WTC11 (cell line): Measurements from ENCODE around the gene FNDC3A. TPM values are rescaled to one million over a fixed set of nuclear protein-coding genes. Genes with fewer than 3 reads are reported as not detected.

Experiments used
- CREB1 ChIP-seq: sonication (generic); formaldehyde crosslinking; IDR thresholded peaks from 2 replicates; pipeline ENCODE4 v1.8.0; 2023; ENCODE audit warnings: mild to moderate bottlenecking, missing genetic modification reagents
- EMX1 ChIP-seq: fragments of 250-450 bp; sonication (Bioruptor Pico); IDR thresholded peaks from 2 replicates; pipeline ENCODE4 v1.8.0; 2021; ENCODE audit warnings: mild to moderate bottlenecking
- ETV6 ChIP-seq: sonication (generic); formaldehyde crosslinking; IDR thresholded peaks from 2 replicates; pipeline ENCODE4 v1.8.1; 2022; ENCODE audit warnings: mild to moderate bottlenecking, missing genetic modification reagents
- FOXK1 ChIP-seq: sonication (generic); formaldehyde crosslinking; IDR thresholded peaks from 2 replicates; pipeline ENCODE4 v1.8.0; 2022; ENCODE audit warnings: mild to moderate bottlenecking, moderate library complexity, missing genetic modification reagents
- GRHL2 ChIP-seq: fragments of 250-450 bp; sonication (Bioruptor Pico); IDR thresholded peaks from 2 replicates; pipeline ENCODE4 v1.8.0; 2022; ENCODE audit warnings: mild to moderate bottlenecking, moderate library complexity; ENCODE audit not compliant: insufficient replicate concordance, severe bottlenecking
- JAZF1 ChIP-seq: fragments of 250-450 bp; sonication (Bioruptor Pico); IDR thresholded peaks from 2 replicates; pipeline ENCODE4 v1.9.0; 2021; ENCODE audit warnings: moderate library complexity, mild to moderate bottlenecking, inconsistent platforms
- JUN ChIP-seq: sonication (generic); formaldehyde crosslinking; IDR thresholded peaks from 2 replicates; pipeline ENCODE4 v1.8.0; 2023; ENCODE audit warnings: mild to moderate bottlenecking, missing genetic modification reagents
- KAT7 ChIP-seq: sonication (generic); formaldehyde crosslinking; IDR thresholded peaks from 2 replicates; pipeline ENCODE4 v1.8.1; 2023; ENCODE audit warnings: missing genetic modification reagents, mild to moderate bottlenecking, borderline replicate concordance
- MYBL2 ChIP-seq: sonication (generic); formaldehyde crosslinking; IDR thresholded peaks from 2 replicates; pipeline ENCODE4 v1.8.1; 2023; ENCODE audit warnings: mild to moderate bottlenecking, moderate library complexity, missing genetic modification reagents
- NFATC4 ChIP-seq: fragments of 250-450 bp; sonication (Bioruptor Pico); IDR thresholded peaks from 2 replicates; pipeline ENCODE4 v1.9.0; 2021; ENCODE audit warnings: mild to moderate bottlenecking
- NFE2L1 ChIP-seq: sonication (generic); formaldehyde crosslinking; IDR thresholded peaks from 2 replicates; pipeline ENCODE4 v1.8.1; 2023; ENCODE audit warnings: missing genetic modification reagents
- NFYB ChIP-seq: sonication (generic); formaldehyde crosslinking; conservative IDR thresholded peaks from 2 replicates; pipeline ENCODE4 v1.8.0; 2022; ENCODE audit warnings: low read depth, missing genetic modification reagents
- OVOL2 ChIP-seq: fragments of 250-450 bp; sonication (Bioruptor Pico); IDR thresholded peaks from 2 replicates; pipeline ENCODE4 v1.9.0; 2021; ENCODE audit warnings: mild to moderate bottlenecking, borderline replicate concordance
- SOX15 ChIP-seq: fragments of 250-450 bp; sonication (Bioruptor Pico); IDR thresholded peaks from 2 replicates; pipeline ENCODE4 v1.9.0; 2021; ENCODE audit warnings: mild to moderate bottlenecking
- SP1 ChIP-seq: sonication (generic); formaldehyde crosslinking; conservative IDR thresholded peaks from 2 replicates; pipeline ENCODE4 v1.8.1; 2022; ENCODE audit warnings: missing genetic modification reagents
- TEAD4 ChIP-seq: sonication (generic); formaldehyde crosslinking; IDR thresholded peaks from 2 replicates; pipeline ENCODE4 v1.8.0; 2022; ENCODE audit warnings: mild to moderate bottlenecking, missing genetic modification reagents
- TP53 ChIP-seq: sonication (generic); formaldehyde crosslinking; IDR thresholded peaks from 2 replicates; pipeline ENCODE4 v1.8.1; 2023; ENCODE audit warnings: mild to moderate bottlenecking, missing genetic modification reagents
- ZNF121 ChIP-seq: sonication (generic); formaldehyde crosslinking; IDR thresholded peaks from 2 replicates; pipeline ENCODE4 v1.8.0; 2023; ENCODE audit warnings: missing genetic modification reagents
- ZNF219 ChIP-seq: sonication (generic); formaldehyde crosslinking; IDR thresholded peaks from 2 replicates; pipeline ENCODE4 v1.8.0; 2023; ENCODE audit warnings: missing genetic modification reagents, mild to moderate bottlenecking, borderline replicate concordance
- ZNF232 ChIP-seq: sonication (generic); formaldehyde crosslinking; IDR thresholded peaks from 2 replicates; pipeline ENCODE4 v1.8.0; 2022; ENCODE audit warnings: mild to moderate bottlenecking, missing genetic modification reagents
- ZNF317 ChIP-seq: sonication (generic); formaldehyde crosslinking; IDR thresholded peaks from 2 replicates; pipeline ENCODE4 v1.8.1; 2023; ENCODE audit warnings: low read depth, mild to moderate bottlenecking, moderate library complexity, missing genetic modification reagents, borderline replicate concordance
- ZNF396 ChIP-seq: fragments of 250-450 bp; sonication (Bioruptor Pico); IDR thresholded peaks from 2 replicates; pipeline ENCODE4 v1.8.0; 2021; ENCODE audit warnings: mild to moderate bottlenecking, moderate library complexity, borderline replicate concordance
- ZNF416 ChIP-seq: fragments of 250-450 bp; sonication (Bioruptor Pico); IDR thresholded peaks from 2 replicates; pipeline ENCODE4 v1.9.0; 2021; ENCODE audit warnings: mild to moderate bottlenecking, inconsistent platforms
- total RNA-seq: library from RNA; stranded (reverse); gene quantifications from 3 replicates; pipeline ENCODE4 v1.2.3, GENCODE V29; 2021
- TF ChIP-seq, protein P1 (sequence below): sonication (generic); formaldehyde crosslinking; IDR thresholded peaks from 2 replicates; pipeline ENCODE4 v1.8.1; 2023; ENCODE audit warnings: mild to moderate bottlenecking, missing genetic modification reagents, moderate library complexity
- TF ChIP-seq, protein P2 (sequence below): sonication (generic); formaldehyde crosslinking; IDR thresholded peaks from 2 replicates; pipeline ENCODE4 v1.8.0; 2023; ENCODE audit warnings: missing genetic modification reagents
- TF ChIP-seq, protein P3 (sequence below): sonication (generic); formaldehyde crosslinking; IDR thresholded peaks from 2 replicates; pipeline ENCODE4 v1.8.1; 2022; ENCODE audit warnings: mild to moderate bottlenecking, moderate library complexity, missing genetic modification reagents
- TF ChIP-seq, protein P4 (sequence below): sonication (generic); formaldehyde crosslinking; IDR thresholded peaks from 2 replicates; pipeline ENCODE4 v1.8.1; 2023; ENCODE audit warnings: mild to moderate bottlenecking, missing genetic modification reagents
- TF ChIP-seq, protein P5 (sequence below): sonication (generic); formaldehyde crosslinking; IDR thresholded peaks from 2 replicates; pipeline ENCODE4 v1.8.0; 2023; ENCODE audit warnings: mild to moderate bottlenecking, missing genetic modification reagents
- TF ChIP-seq, protein P6 (sequence below): fragments of 200-600 bp; IDR thresholded peaks from 2 replicates; pipeline ENCODE4 v1.8.0; 2022; ENCODE audit warnings: antibody characterized with exemption
- TF ChIP-seq, protein P7 (sequence below): fragments of 250-450 bp; sonication (Bioruptor Pico); IDR thresholded peaks from 2 replicates; pipeline ENCODE4 v1.9.0; 2021; ENCODE audit warnings: moderate library complexity, mild to moderate bottlenecking, inconsistent platforms, borderline replicate concordance

The FNDC3A gene
- total RNA-seq, 1 experiment from 2014 or later = 24.8 TPM

DNA sequence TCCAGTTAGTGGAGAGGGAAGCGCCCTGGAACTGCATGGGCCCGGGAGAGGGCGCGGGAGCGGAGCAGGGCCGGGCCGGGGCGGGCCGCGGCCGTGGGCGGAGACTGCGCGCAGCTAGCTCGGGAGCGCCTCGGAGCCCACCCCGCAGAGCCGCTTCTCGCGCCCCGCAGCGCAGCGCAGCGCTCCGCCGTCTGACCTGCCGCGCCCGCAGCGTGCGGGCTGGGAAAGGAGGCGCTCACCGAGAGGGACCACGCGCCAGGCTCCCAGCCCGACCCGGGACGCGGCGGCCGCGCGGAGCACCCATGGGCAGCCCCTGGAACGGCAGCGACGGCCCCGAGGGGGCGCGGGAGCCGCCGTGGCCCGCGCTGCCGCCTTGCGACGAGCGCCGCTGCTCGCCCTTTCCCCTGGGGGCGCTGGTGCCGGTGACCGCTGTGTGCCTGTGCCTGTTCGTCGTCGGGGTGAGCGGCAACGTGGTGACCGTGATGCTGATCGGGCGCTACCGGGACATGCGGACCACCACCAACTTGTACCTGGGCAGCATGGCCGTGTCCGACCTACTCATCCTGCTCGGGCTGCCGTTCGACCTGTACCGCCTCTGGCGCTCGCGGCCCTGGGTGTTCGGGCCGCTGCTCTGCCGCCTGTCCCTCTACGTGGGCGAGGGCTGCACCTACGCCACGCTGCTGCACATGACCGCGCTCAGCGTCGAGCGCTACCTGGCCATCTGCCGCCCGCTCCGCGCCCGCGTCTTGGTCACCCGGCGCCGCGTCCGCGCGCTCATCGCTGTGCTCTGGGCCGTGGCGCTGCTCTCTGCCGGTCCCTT is 244.5 kb downstream of the FNDC3A start, which contains the start of gene MLNR (continued):
- TF ChIP-seq ZNF219 (CRISPR knock-in tag) (0 out of 2 replicates have a peak, but pooled peaks have one; percentile 14), TP53 (CRISPR knock-in tag) (0 out of 2 replicates have a peak, but pooled peaks have one; percentile 51), EMX1 (CRISPR knock-in tag) (no peak), ZNF396 (no peak), OVOL2 (CRISPR knock-in tag) (no peak), SOX15 (no peak), ZNF121 (CRISPR knock-in tag) (no peak), ZNF232 (CRISPR knock-in tag) (peak; percentile 83; the same call in 1 of the 2 replicates), GRHL2 (CRISPR knock-in tag) (no peak), ZNF416 (CRISPR knock-in tag) (0 out of 2 replicates have a peak, but pooled peaks have one; percentile 41), CREB1 (CRISPR knock-in tag) (peak; percentile 79; the same call in 1 of the 2 replicates), SP1 (CRISPR knock-in tag) (peak; percentile 49), NFE2L1 (CRISPR knock-in tag) (peak; percentile 94), NFATC4 (CRISPR knock-in tag) (no peak), KAT7 (0 out of 2 replicates have a peak, but pooled peaks have one; percentile 50), MYBL2 (peak; percentile 86), JAZF1 (CRISPR knock-in tag) (no peak), FOXK1 (CRISPR knock-in tag) (peak; percentile 71; the same call in 1 of the 2 replicates), TEAD4 (CRISPR knock-in tag) (peak; percentile 61; the same call in 1 of the 2 replicates), NFYB (peak; percentile 3; the same call in 1 of the 2 replicates), ZNF317 (CRISPR knock-in tag) (0 out of 2 replicates have a peak, but pooled peaks have one; percentile 33), JUN (CRISPR knock-in tag) (peak; percentile 56; the same call in 1 of the 2 replicates), ETV6 (CRISPR knock-in tag) (peak; percentile 70)
- TF ChIP-seq, protein P1, sequence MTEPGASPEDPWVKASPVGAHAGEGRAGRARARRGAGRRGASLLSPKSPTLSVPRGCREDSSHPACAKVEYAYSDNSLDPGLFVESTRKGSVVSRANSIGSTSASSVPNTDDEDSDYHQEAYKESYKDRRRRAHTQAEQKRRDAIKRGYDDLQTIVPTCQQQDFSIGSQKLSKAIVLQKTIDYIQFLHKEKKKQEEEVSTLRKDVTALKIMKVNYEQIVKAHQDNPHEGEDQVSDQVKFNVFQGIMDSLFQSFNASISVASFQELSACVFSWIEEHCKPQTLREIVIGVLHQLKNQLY (CRISPR knock-in tag) = no peak
- TF ChIP-seq, protein P2, sequence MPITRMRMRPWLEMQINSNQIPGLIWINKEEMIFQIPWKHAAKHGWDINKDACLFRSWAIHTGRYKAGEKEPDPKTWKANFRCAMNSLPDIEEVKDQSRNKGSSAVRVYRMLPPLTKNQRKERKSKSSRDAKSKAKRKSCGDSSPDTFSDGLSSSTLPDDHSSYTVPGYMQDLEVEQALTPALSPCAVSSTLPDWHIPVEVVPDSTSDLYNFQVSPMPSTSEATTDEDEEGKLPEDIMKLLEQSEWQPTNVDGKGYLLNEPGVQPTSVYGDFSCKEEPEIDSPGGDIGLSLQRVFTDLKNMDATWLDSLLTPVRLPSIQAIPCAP (CRISPR knock-in tag) = 0 out of 2 replicates have a peak, but pooled peaks have one; percentile 86
- TF ChIP-seq, protein P3, sequence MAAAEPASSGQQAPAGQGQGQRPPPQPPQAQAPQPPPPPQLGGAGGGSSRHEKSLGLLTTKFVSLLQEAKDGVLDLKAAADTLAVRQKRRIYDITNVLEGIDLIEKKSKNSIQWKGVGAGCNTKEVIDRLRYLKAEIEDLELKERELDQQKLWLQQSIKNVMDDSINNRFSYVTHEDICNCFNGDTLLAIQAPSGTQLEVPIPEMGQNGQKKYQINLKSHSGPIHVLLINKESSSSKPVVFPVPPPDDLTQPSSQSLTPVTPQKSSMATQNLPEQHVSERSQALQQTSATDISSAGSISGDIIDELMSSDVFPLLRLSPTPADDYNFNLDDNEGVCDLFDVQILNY (CRISPR knock-in tag) = no peak; the same call in 1 of the 2 replicates
- TF ChIP-seq, protein P4, sequence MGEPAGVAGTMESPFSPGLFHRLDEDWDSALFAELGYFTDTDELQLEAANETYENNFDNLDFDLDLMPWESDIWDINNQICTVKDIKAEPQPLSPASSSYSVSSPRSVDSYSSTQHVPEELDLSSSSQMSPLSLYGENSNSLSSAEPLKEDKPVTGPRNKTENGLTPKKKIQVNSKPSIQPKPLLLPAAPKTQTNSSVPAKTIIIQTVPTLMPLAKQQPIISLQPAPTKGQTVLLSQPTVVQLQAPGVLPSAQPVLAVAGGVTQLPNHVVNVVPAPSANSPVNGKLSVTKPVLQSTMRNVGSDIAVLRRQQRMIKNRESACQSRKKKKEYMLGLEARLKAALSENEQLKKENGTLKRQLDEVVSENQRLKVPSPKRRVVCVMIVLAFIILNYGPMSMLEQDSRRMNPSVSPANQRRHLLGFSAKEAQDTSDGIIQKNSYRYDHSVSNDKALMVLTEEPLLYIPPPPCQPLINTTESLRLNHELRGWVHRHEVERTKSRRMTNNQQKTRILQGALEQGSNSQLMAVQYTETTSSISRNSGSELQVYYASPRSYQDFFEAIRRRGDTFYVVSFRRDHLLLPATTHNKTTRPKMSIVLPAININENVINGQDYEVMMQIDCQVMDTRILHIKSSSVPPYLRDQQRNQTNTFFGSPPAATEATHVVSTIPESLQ = no peak
- TF ChIP-seq, protein P5, sequence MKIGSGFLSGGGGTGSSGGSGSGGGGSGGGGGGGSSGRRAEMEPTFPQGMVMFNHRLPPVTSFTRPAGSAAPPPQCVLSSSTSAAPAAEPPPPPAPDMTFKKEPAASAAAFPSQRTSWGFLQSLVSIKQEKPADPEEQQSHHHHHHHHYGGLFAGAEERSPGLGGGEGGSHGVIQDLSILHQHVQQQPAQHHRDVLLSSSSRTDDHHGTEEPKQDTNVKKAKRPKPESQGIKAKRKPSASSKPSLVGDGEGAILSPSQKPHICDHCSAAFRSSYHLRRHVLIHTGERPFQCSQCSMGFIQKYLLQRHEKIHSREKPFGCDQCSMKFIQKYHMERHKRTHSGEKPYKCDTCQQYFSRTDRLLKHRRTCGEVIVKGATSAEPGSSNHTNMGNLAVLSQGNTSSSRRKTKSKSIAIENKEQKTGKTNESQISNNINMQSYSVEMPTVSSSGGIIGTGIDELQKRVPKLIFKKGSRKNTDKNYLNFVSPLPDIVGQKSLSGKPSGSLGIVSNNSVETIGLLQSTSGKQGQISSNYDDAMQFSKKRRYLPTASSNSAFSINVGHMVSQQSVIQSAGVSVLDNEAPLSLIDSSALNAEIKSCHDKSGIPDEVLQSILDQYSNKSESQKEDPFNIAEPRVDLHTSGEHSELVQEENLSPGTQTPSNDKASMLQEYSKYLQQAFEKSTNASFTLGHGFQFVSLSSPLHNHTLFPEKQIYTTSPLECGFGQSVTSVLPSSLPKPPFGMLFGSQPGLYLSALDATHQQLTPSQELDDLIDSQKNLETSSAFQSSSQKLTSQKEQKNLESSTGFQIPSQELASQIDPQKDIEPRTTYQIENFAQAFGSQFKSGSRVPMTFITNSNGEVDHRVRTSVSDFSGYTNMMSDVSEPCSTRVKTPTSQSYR (CRISPR knock-in tag) = 0 out of 2 replicates have a peak, but pooled peaks have one; percentile 59
- TF ChIP-seq, protein P6, sequence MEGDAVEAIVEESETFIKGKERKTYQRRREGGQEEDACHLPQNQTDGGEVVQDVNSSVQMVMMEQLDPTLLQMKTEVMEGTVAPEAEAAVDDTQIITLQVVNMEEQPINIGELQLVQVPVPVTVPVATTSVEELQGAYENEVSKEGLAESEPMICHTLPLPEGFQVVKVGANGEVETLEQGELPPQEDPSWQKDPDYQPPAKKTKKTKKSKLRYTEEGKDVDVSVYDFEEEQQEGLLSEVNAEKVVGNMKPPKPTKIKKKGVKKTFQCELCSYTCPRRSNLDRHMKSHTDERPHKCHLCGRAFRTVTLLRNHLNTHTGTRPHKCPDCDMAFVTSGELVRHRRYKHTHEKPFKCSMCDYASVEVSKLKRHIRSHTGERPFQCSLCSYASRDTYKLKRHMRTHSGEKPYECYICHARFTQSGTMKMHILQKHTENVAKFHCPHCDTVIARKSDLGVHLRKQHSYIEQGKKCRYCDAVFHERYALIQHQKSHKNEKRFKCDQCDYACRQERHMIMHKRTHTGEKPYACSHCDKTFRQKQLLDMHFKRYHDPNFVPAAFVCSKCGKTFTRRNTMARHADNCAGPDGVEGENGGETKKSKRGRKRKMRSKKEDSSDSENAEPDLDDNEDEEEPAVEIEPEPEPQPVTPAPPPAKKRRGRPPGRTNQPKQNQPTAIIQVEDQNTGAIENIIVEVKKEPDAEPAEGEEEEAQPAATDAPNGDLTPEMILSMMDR = 0 out of 2 replicates have a peak, but pooled peaks have one; percentile 12
- TF ChIP-seq, protein P7, sequence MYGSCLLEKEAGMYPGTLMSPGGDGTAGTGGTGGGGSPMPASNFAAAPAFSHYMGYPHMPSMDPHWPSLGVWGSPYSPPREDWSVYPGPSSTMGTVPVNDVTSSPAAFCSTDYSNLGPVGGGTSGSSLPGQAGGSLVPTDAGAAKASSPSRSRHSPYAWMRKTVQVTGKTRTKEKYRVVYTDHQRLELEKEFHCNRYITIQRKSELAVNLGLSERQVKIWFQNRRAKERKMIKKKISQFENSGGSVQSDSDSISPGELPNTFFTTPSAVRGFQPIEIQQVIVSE (CRISPR knock-in tag) = no peak
